DMS79 treated with DMSO at 0.1 percent for 48 hours (cell line): ENCODE results near the gene CAPS2.
A peak's percentile ranks its signal among the peaks of the same experiment; 100 is the strongest.
"Not testable (repeated sequence)": the region's sequence is repeated elsewhere in the genome, so short reads cannot be mapped to it uniquely, and the experiment has no call there.

ENCODE experiments used
- DNase-seq: peaks from one replicate; lab custom pipeline; 2025; lab: John Stamatoyannopoulos, UW

The CAPS2 gene

GRCh38 chr12:75329918-75330826 is at the start of gene CAPS2:
Gene CAPS2, minus strand, starts transcription at chr12:75330324. Its CDS starts 3,826 bp downstream, at chr12:75326498.
- DNase-seq = peak; percentile 77

GRCh38 chr12:75378354-75378753 is 48.2 kb upstream of the CAPS2 start:
- no peak for DNase-seq

- DNase-seq = no peak
Observed at GRCh38 chr12:75374971-75375370, 44.8 kb upstream of the CAPS2 start.

GRCh38 chr12:75366629-75367028 is 36.5 kb upstream of the CAPS2 start:
- no peak for DNase-seq

GRCh38 chr12:75364919-75365318 is 34.8 kb upstream of the CAPS2 start:
- no peak for DNase-seq

- DNase-seq = no peak
Observed at GRCh38 chr12:75361408-75361807, 31.3 kb upstream of the CAPS2 start.

- DNase-seq = no peak
Observed at GRCh38 chr12:75360920-75361319, 30.8 kb upstream of the CAPS2 start.

GRCh38 chr12:75354011-75354410 is 23.9 kb upstream of the CAPS2 start:
- no peak for DNase-seq

GRCh38 chr12:75350413-75350812 is 20.3 kb upstream of the CAPS2 start:
- DNase-seq = no peak

- no peak for DNase-seq
Observed at GRCh38 chr12:75349946-75350345, 19.8 kb upstream of the CAPS2 start.

- DNase-seq = not testable (repeated sequence)
Observed at GRCh38 chr12:75346215-75346614, 16.1 kb upstream of the CAPS2 start.

GRCh38 chr12:75345531-75345930 is 15.4 kb upstream of the CAPS2 start:
- no peak for DNase-seq

GRCh38 chr12:75341873-75342272 is 11.7 kb upstream of the CAPS2 start:
- DNase-seq = no peak

- no peak for DNase-seq
Observed at GRCh38 chr12:75337905-75338304, 7.8 kb upstream of the CAPS2 start.

- DNase-seq = no peak
Observed at GRCh38 chr12:75334384-75335030, 4.4 kb upstream of the CAPS2 start, which contains the start of gene GLIPR1L1. Gene GLIPR1L1, plus strand, starts transcription at chr12:75334670. Its CDS starts 59 bp downstream, at chr12:75334729.

- DNase-seq = no peak
Observed at GRCh38 chr12:75327642-75328041, 2.5 kb downstream of the CAPS2 start.

- no peak for DNase-seq
Observed at GRCh38 chr12:75323663-75324062, 6.5 kb downstream of the CAPS2 start.

GRCh38 chr12:75322464-75322863 is 7.7 kb downstream of the CAPS2 start:
- DNase-seq = no peak

- no peak for DNase-seq
Observed at GRCh38 chr12:75317784-75318183, 12.3 kb downstream of the CAPS2 start.

- DNase-seq = no peak
Observed at GRCh38 chr12:75315518-75315917, 14.6 kb downstream of the CAPS2 start.

- DNase-seq = no peak
Observed at GRCh38 chr12:75311369-75311768, 18.8 kb downstream of the CAPS2 start.

GRCh38 chr12:75308279-75308678 is 21.8 kb downstream of the CAPS2 start:
- DNase-seq = no peak
